Fibroblast of skin of left quadriceps (primary cell): Measurements from ENCODE around the gene NEURL4.

Experiments used
- DNase-seq, 2 experiments: peaks; one replicate each; pipeline ENCODE4 v3.0.0-alpha.2; 2013; ENCODE audit warnings: low read depth in 2 of 2

Gene NEURL4

GRCh38 chr17:7279448-7279847 lies 49.7 kb downstream of the NEURL4 start:
- DNase-seq, result no peak

- DNase-seq, result no peak
Observed at GRCh38 chr17:7266784-7267183, 62.4 kb downstream of the NEURL4 start.
